Natural killer cell (primary cell): ENCODE results near the gene HS3ST3B1. TPM values are rescaled to one million over a fixed set of nuclear protein-coding genes. Genes with fewer than 3 reads are reported as not detected.

Experiments used
- ATAC-seq, 3 donors: fragments of 150-1000 bp in 2 of 3; fragments of 200-7000 bp in 1 of 3; cut with Tn5 transposase; 1 replicate in 1 of 3; 2 replicates in 2 of 3; pipeline ENCODE4 v1.10.0; 2021; ENCODE audit warnings: mild to moderate bottlenecking in 2 of 3, moderate library complexity in 2 of 3
- DNase-seq, 2 donors: peaks; one replicate each; pipeline versions ENCODE4 v3.0.0 to v3.0.0-alpha.2; 2013 to 2021; ENCODE audit warnings: mixed read lengths in 1 of 2
- H3K27ac ChIP-seq: one replicate; pipeline ENCODE4 v1.5.1; 2013; ENCODE audit warnings: mild to moderate bottlenecking, low read length
- H3K27me3 ChIP-seq: one replicate; pipeline ENCODE4 v1.6.1; 2013; ENCODE audit warnings: low read length; ENCODE audit not compliant: control insufficient read depth, insufficient read depth
- H3K36me3 ChIP-seq: one replicate; pipeline ENCODE4 v1.6.1; 2013; ENCODE audit warnings: low read length; ENCODE audit not compliant: control insufficient read depth, insufficient read depth
- H3K4me1 ChIP-seq: one replicate; pipeline ENCODE4 v1.6.1; 2013; ENCODE audit warnings: low read length; ENCODE audit not compliant: control insufficient read depth, insufficient read depth
- H3K4me3 ChIP-seq: one replicate; pipeline ENCODE4 v1.5.1; 2013; ENCODE audit warnings: low read length
- H3K9me3 ChIP-seq: one replicate; pipeline ENCODE4 v1.6.1; 2013; ENCODE audit warnings: low read length; ENCODE audit not compliant: control insufficient read depth, insufficient read depth
- H3K27ac Mint-ChIP-seq, 2 donors: one replicate each; pipeline ENCODE4 v1.8.0; 2022; ENCODE audit warnings: mild to moderate bottlenecking in 2 of 2, mixed read lengths in 2 of 2, moderate library complexity in 1 of 2
- H3K27me3 Mint-ChIP-seq, 2 donors: one replicate each; pipeline ENCODE4 v1.8.0; 2022; ENCODE audit warnings: low read depth in 2 of 2, mixed read lengths in 2 of 2
- H3K36me3 Mint-ChIP-seq: one replicate; pipeline ENCODE4 v1.8.0; 2022; ENCODE audit warnings: mixed read lengths
- H3K4me1 Mint-ChIP-seq, 2 donors: one replicate each; pipeline ENCODE4 v1.8.0; 2022; ENCODE audit warnings: mixed read lengths in 2 of 2
- H3K4me3 Mint-ChIP-seq: one replicate; pipeline ENCODE4 v1.8.0; 2022; ENCODE audit warnings: mild to moderate bottlenecking, moderate library complexity, mixed read lengths
- H3K9me3 Mint-ChIP-seq, 2 donors: one replicate each; pipeline ENCODE4 v1.8.0; 2022; ENCODE audit warnings: mixed read lengths in 2 of 2
- WGBS: methylation state at CpG from one replicate; pipeline ENCODE4 v1.1.7; 2013; ENCODE audit warnings: missing lambda C conversion rate; ENCODE audit not compliant: insufficient coverage; 5-methylcytosine and 5-hydroxymethylcytosine counted together
- intact Hi-C: fragments of 100-400 bp; cut with micrococcal nuclease; formaldehyde crosslinking; loops from one replicate; pipeline ENCODE4 v1.14.2; 2022
- total RNA-seq, 4 donors: library from RNA; stranded (reverse); fragments of 120-200 nt in 1 of 4; gene quantifications; one replicate each; pipeline versions ENCODE4 v1.2.3 to v1.2.4, GENCODE V29; 2013 to 2022
- TF ChIP-seq, protein P1 (sequence below): fragments of 200-600 bp; IDR thresholded peaks from one replicate; pipeline ENCODE4 v1.8.0; 2022; ENCODE audit warnings: antibody characterized with exemption

Gene HS3ST3B1
- total RNA-seq, 3 donors from 2014 or later (not counting 1 experiment from before 2014, with no cell fraction given) = 14.1 to 18.6 (median 17.1) TPM

DNA sequence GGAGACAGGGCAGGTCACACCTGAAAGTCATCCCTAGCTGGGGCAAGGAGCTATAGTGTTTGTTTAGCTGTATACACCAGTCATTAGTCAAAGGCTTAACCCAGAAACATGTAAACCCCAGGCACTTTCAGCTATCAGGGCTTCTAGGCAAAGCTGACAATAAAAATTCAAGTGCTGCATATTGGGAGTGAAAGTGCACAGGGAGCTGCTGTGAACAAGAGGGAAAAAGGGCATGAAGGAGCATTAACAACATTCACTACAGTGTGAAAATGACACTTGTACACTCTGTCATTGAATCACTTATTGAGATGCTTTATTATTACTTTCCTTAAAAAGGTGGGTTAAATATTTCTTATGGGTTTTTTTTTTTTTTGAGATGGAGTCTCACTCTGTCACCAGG is 92.8 kb downstream of the HS3ST3B1 start:
- intact Hi-C loops = no loop called here
- Histone ChIP-seq H3K27me3 (no peaks in the 10 kb centered on the region), H3K4me1 (no peaks in the 10 kb centered on the region), H3K36me3 (no peaks in the 10 kb centered on the region), H3K4me3 (no peak overlapping the region), H3K27ac (no peak overlapping the region), H3K9me3 (peaks cover 3% of the 10 kb centered on the region)
- Mint-ChIP-seq H3K36me3 (peaks cover 11% of the 10 kb centered on the region), H3K9me3 (peaks cover 11 to 17% of the 10 kb centered on the region in 2 donors), H3K27me3 (no peaks in the 10 kb centered on the region), H3K27ac (no peak overlapping the region), H3K4me1 (peaks cover 0 to 8% of the 10 kb centered on the region in 2 donors), H3K4me3 (no peak overlapping the region)
- TF ChIP-seq, protein P1, sequence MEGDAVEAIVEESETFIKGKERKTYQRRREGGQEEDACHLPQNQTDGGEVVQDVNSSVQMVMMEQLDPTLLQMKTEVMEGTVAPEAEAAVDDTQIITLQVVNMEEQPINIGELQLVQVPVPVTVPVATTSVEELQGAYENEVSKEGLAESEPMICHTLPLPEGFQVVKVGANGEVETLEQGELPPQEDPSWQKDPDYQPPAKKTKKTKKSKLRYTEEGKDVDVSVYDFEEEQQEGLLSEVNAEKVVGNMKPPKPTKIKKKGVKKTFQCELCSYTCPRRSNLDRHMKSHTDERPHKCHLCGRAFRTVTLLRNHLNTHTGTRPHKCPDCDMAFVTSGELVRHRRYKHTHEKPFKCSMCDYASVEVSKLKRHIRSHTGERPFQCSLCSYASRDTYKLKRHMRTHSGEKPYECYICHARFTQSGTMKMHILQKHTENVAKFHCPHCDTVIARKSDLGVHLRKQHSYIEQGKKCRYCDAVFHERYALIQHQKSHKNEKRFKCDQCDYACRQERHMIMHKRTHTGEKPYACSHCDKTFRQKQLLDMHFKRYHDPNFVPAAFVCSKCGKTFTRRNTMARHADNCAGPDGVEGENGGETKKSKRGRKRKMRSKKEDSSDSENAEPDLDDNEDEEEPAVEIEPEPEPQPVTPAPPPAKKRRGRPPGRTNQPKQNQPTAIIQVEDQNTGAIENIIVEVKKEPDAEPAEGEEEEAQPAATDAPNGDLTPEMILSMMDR = no peak
- ATAC-seq = no peak
- DNase-seq = no peak

DNA sequence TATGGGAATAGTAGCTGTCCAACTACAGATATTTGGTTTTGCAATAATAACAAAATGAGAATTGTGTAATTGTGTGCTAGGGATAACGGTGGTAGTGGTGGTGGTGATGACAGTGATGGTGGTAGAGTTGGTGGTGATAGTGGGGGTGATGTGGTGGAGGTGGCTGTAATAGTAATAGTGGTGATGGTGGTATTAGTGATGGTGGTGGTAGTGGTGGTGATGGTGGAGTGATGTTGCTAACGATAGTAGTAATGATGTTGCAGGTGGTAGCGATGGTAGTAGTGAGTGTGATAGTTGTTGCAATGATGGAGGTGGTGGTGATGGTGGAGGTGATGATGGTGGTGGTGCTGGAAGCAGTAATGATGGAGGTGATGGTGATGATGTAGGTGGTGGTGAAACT is 94.4 kb downstream of the HS3ST3B1 start:
- H3K27me3 ChIP-seq = no peaks in the 10 kb centered on the region
- TF ChIP-seq, protein P1 = no peak
- no peaks in the 10 kb centered on the region for H3K36me3 ChIP-seq
- Mint-ChIP-seq H3K4me1 (peaks cover 0 to 8% of the 10 kb centered on the region in 2 donors), H3K27ac (no peak overlapping the region), H3K4me3 (no peak overlapping the region), H3K9me3 (peaks cover 11 to 17% of the 10 kb centered on the region in 2 donors), H3K27me3 (no peaks in the 10 kb centered on the region), H3K36me3 (peaks cover 11% of the 10 kb centered on the region)
- DNase-seq (no peak), ATAC-seq (no peak)
- no peak overlapping the region for H3K4me3 ChIP-seq
- H3K4me1 ChIP-seq = no peaks in the 10 kb centered on the region
- no peak overlapping the region for H3K27ac ChIP-seq
- 66% methylated on average over 3 of the region's 3 CpGs for WGBS
- peaks cover 3% of the 10 kb centered on the region for H3K9me3 ChIP-seq
- intact Hi-C loops = no loop called here

DNA sequence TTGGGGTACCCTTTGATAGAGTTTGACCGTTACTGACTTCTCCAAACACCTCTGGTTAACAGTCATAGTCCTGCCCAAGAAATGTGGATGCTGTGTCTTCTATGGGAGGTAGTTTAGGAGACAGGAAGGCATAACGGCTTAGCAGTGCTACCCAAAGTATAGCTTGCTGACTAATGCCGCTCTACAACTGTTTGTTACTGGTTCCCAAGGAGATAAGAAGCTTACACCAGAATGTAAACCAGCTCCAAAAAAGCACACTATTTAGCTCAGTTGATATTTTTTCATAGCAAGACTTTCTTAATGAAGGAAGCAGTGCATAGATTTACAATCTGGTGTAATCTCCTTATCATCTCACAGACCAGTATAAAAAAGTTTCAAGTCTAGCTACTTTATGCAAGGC is 95.7 kb downstream of the HS3ST3B1 start:
- Histone ChIP-seq H3K27me3 (no peaks in the 10 kb centered on the region), H3K9me3 (no peaks in the 10 kb centered on the region), H3K36me3 (no peaks in the 10 kb centered on the region), H3K27ac (no peak overlapping the region), H3K4me1 (no peaks in the 10 kb centered on the region), H3K4me3 (no peak overlapping the region)
- DNase-seq (no peak), ATAC-seq (peak in 1 of 3 donors; percentile 21)
- Mint-ChIP-seq H3K9me3 (peaks cover 7 to 12% of the 10 kb centered on the region in 2 donors), H3K4me3 (no peak overlapping the region), H3K36me3 (peaks cover 4% of the 10 kb centered on the region), H3K27me3 (peaks cover 0 to 1% of the 10 kb centered on the region in 2 donors), H3K27ac (no peak overlapping the region), H3K4me1 (peaks cover 0 to 8% of the 10 kb centered on the region in 2 donors)
- intact Hi-C loops = no loop called here
- WGBS = 80% methylated on average over 2 of the region's 3 CpGs
- TF ChIP-seq, protein P1 = no peak

DNA sequence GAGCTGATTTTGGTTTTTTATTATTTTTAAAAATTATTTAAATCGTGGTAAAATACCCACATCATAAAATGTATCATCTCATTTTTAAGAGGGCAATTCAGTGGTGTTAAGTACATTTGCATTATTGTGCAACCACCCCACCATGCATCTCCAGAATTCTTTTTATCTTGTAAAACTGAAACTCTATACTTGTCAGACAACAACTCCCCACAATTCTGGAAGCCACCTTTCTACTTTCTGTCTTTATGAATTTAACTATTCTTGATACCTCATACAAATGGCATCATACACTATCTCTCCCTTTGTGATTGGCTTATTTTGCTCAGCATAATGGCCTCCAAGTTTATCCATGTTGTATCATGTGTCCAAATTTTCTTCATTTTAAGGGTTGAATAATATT is 97.9 kb downstream of the HS3ST3B1 start:
- H3K9me3 ChIP-seq = no peaks in the 10 kb centered on the region
- intact Hi-C loops = no loop called here
- Mint-ChIP-seq H3K27ac (no peak overlapping the region), H3K36me3 (peaks cover 6% of the 10 kb centered on the region), H3K4me3 (no peak overlapping the region), H3K9me3 (peaks cover 6 to 7% of the 10 kb centered on the region in 2 donors), H3K27me3 (peaks cover 0 to 6% of the 10 kb centered on the region in 2 donors), H3K4me1 (peaks cover 5 to 8% of the 10 kb centered on the region in 2 donors)
- TF ChIP-seq, protein P1 = no peak
- no peaks in the 10 kb centered on the region for H3K27me3 ChIP-seq
- H3K27ac ChIP-seq = no peak overlapping the region
- DNase-seq (no peak), ATAC-seq (no peak)
- WGBS = no CpG with 5 or more reads among the region's 1 CpG
- no peaks in the 10 kb centered on the region for H3K36me3 ChIP-seq
- no peaks in the 10 kb centered on the region for H3K4me1 ChIP-seq
- no peak overlapping the region for H3K4me3 ChIP-seq
